ENCODE measurements around the gene ANP32B.

ANP32B gene

DNA sequence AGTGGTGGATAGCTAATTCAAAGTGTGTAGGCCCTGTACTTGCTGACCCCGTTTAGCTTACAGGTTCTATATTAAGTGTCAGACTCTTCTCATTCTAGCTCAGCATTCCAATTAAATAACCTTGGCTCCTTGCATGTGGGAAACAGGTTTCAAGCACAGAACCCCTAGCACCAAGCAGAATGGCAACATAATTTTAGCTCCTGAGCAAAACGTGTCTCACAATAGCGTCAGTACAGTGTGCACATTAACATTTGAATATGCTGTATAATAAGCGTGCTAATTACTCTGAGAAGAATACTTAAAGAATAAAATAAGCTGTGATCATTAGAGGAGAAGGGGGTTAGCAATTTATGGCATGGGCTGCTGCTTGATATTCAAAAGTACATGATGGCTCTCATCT is 21.0 kb upstream of the ANP32B start:
- H3K36me3 ChIP-seq, result no peaks in the 10 kb centered on the region
- H3K9me3 ChIP-seq (ENCODE audit: severe bottlenecking), result no peaks in the 10 kb centered on the region
- DNase-seq, result no peak
- no peak overlapping the region for H3K27ac ChIP-seq
- TF ChIP-seq, protein P1, sequence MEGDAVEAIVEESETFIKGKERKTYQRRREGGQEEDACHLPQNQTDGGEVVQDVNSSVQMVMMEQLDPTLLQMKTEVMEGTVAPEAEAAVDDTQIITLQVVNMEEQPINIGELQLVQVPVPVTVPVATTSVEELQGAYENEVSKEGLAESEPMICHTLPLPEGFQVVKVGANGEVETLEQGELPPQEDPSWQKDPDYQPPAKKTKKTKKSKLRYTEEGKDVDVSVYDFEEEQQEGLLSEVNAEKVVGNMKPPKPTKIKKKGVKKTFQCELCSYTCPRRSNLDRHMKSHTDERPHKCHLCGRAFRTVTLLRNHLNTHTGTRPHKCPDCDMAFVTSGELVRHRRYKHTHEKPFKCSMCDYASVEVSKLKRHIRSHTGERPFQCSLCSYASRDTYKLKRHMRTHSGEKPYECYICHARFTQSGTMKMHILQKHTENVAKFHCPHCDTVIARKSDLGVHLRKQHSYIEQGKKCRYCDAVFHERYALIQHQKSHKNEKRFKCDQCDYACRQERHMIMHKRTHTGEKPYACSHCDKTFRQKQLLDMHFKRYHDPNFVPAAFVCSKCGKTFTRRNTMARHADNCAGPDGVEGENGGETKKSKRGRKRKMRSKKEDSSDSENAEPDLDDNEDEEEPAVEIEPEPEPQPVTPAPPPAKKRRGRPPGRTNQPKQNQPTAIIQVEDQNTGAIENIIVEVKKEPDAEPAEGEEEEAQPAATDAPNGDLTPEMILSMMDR (IDR thresholded peaks at IDR 0.05; ENCODE audit: low read depth, low read length), result no peak
- H3K27me3 ChIP-seq (ENCODE audit: insufficient read depth, low read depth, severe bottlenecking), result no peaks in the 10 kb centered on the region
- no peak overlapping the region for H3K4me3 ChIP-seq (ENCODE audit: low read depth, low read length)

DNA sequence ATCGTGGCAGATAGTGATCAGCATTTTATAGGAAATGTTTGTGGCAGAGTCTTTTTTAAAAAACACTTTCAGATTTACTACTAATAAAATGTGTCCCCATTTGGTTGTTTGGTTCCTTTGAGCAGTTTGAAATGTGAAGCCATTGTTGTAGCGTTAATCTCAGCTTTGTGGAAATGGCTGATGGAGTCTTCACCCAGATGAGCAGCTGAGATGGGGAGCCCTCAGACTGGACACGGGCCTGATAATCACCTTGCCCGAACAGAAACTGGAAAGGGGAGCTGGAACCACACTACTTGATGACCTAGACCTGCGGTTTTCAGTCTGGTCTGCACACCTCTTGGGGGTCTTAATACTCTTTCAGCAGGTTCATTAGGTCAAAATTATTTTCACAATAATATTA is 20.6 kb upstream of the ANP32B start:
- no peaks in the 10 kb centered on the region for H3K9me3 ChIP-seq (ENCODE audit: severe bottlenecking)
- TF ChIP-seq, protein P1 (IDR thresholded peaks at IDR 0.05; ENCODE audit: low read depth, low read length), result no peak
- H3K27ac ChIP-seq, result no peak overlapping the region
- no peak overlapping the region for H3K4me3 ChIP-seq (ENCODE audit: low read depth, low read length)
- DNase-seq, result no peak
- H3K27me3 ChIP-seq (ENCODE audit: insufficient read depth, low read depth, severe bottlenecking), result no peaks in the 10 kb centered on the region
- H3K36me3 ChIP-seq, result no peaks in the 10 kb centered on the region

DNA sequence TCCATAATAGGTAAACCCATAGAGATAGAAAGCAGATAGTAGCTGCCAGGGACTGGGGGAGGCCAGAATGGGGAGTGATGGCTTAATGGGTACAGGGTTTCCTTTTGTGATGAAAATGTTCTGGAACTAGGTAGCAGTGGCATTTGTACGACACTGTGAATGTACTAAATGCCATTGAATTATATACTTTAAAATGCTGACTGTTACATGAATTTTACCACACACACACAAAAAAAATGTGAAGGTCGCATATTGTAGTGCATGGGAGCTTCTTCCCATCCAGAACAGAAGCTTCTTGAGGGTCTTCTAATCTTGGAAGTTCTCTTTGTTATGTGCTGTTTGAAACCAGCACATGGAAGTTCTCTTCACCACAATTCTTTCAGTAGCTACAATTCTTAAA is 19.9 kb upstream of the ANP32B start:
- Histone ChIP-seq H3K27me3 (ENCODE audit: insufficient read depth, low read depth, severe bottlenecking) (no peaks in the 10 kb centered on the region), H3K36me3 (no peaks in the 10 kb centered on the region), H3K4me3 (ENCODE audit: low read depth, low read length) (no peak overlapping the region), H3K27ac (no peak overlapping the region), H3K9me3 (ENCODE audit: severe bottlenecking) (no peaks in the 10 kb centered on the region)
- TF ChIP-seq, protein P1 (IDR thresholded peaks at IDR 0.05; ENCODE audit: low read depth, low read length), result no peak
- no peak for DNase-seq

DNA sequence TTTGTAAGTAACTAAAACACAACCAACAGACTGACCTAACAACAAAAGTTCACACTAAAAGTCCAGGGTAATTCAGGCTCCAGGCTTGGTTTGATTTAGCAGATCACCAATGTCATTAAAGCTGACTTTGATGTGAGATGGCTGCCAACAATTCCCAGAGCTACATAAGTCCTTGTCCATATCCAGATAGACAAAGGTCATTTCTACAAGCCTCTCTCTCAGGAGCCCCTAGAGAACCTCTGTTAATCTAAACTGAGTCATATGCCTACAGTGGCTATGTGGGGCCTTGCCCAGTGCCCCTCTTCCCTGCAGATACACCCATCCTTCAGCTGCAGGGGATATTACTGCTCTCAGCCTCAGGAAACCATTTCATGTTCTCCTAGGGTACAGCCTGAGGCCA is 18.2 kb upstream of the ANP32B start:
- Histone ChIP-seq H3K27me3 (ENCODE audit: insufficient read depth, low read depth, severe bottlenecking) (no peaks in the 10 kb centered on the region), H3K4me3 (ENCODE audit: low read depth, low read length) (no peak overlapping the region), H3K36me3 (no peaks in the 10 kb centered on the region), H3K27ac (no peak overlapping the region), H3K9me3 (ENCODE audit: severe bottlenecking) (no peaks in the 10 kb centered on the region)
- no peak for DNase-seq
- TF ChIP-seq, protein P1 (IDR thresholded peaks at IDR 0.05; ENCODE audit: low read depth, low read length), result no peak

DNA sequence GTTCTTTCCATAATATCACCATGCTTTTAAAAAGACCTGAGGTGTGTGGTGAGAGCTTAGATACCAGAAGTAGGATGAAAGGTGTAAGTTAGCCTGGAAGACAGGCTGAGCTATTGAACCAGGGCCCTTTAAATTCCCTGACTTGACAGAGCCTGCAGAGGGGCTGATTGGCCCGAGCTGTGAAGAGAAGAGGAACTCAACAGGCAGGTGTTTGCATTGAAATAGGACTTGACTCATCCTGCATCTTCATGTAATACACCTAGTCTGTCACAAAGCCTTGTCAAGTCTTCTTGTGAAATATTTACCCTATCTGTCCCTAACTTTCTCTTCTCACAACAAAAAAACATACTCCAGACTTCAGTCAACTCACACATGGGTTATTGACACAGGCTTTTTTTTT is 16.6 kb upstream of the ANP32B start:
- TF ChIP-seq, protein P1 (IDR thresholded peaks at IDR 0.05; ENCODE audit: low read depth, low read length), result no peak
- no peak overlapping the region for H3K27ac ChIP-seq
- H3K9me3 ChIP-seq (ENCODE audit: severe bottlenecking), result no peaks in the 10 kb centered on the region
- H3K4me3 ChIP-seq (ENCODE audit: low read depth, low read length), result no peak overlapping the region
- no peak for DNase-seq
- H3K36me3 ChIP-seq, result no peaks in the 10 kb centered on the region
- H3K27me3 ChIP-seq (ENCODE audit: insufficient read depth, low read depth, severe bottlenecking), result no peaks in the 10 kb centered on the region

DNA sequence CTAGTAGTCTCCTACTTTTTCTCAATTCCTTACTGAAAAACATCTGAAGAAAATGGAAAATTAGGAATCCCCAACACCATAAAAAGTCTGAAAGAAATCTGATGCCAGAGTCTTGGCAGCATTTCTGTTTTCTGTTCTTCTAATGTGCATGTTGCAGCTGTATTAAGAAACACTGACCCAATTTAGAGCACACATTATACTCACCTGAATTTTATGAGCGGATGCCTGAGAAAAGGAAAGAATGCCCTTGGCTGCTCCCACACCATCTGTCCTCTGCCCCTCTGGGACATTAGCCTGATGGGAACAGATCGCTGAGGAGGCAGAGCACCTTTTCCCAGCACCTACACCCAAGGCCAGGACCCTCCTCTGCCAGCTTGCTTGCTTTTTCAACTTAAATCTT is 14.1 kb upstream of the ANP32B start:
- H3K27me3 ChIP-seq (ENCODE audit: insufficient read depth, low read depth, severe bottlenecking), result no peaks in the 10 kb centered on the region
- H3K4me3 ChIP-seq (ENCODE audit: low read depth, low read length), result no peak overlapping the region
- TF ChIP-seq, protein P1 (IDR thresholded peaks at IDR 0.05; ENCODE audit: low read depth, low read length), result no peak
- H3K36me3 ChIP-seq, result no peaks in the 10 kb centered on the region
- no peak overlapping the region for H3K27ac ChIP-seq
- H3K9me3 ChIP-seq (ENCODE audit: severe bottlenecking), result no peaks in the 10 kb centered on the region
- no peak for DNase-seq

Data from WERI-Rb-1 (cell line).